Ramos (cell line): Measurements from ENCODE around the gene XXYLT1.

Experiments used
- in situ Hi-C: fragments of 300-500 bp; cut with MboI; formaldehyde crosslinking; loops from one replicate; pipeline ENCODE4 v1.14.3; 2022; ENCODE audit warnings: low sequenced_read_pairs; ENCODE audit not compliant: unreplicated experiment

The XXYLT1 gene

DNA sequence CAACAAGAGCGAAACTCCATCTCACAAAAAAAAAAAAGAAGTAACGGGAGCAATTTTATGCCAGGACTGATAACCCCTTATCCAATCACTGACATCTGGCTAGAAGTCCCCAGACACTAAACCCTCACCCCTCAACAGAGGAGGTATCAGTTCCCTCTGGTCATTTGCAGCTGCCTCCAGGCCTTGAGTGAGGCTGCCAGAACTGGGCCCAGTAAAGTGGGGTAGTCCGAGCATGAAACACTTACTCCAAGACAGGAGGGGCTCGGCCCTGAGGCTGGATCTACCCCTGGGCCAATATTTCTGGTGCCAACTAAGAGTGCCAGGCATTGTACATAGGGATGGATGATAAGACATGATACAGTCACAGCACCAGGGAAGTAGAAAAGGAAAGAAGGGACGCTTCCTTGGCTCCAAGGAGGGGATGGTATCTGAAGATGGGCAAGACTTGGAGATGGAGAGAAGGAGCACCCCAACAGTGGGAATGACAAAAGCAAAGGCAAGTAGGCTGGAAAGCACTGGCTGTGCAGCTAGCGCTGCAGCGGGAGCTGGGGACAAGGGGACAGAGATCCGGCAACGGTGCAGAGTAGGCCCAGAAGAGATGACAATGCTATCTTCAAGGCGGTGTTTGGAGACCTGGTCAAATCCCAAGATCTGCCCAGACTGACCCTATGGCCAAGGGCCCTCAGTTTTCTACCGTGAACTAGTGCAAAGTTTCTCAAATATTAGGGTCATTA, 2.2 kb downstream of the XXYLT1 start:
- in situ Hi-C loops: loop anchor here (5.0 kb wide), 2 partner anchors 266 to 581 kb away; partner anchors contain the start of gene FAM43A

DNA sequence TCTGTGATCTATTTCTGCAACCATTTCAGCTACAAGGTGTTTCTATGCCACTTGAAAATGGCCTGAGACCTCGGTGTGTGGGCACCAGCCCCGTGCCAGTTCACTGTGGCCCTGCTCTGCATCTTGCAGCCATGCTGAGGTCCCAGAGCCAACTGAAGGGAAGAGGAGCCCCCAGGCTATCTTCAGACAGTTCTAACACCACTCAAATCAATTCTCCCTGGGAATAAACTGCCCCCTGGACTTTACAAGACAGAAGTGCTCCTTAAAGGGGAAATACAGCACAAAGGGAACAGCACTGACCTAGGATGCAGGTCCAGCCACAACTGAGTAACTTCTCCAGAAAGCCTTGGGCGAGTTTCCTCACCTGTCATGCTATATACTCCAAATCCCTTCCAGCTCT, 3.9 kb downstream of the XXYLT1 start:
- in situ Hi-C loops: loop anchor here (5.0 kb wide), 2 partner anchors 265 to 580 kb away; partner anchors contain the start of gene FAM43A

DNA sequence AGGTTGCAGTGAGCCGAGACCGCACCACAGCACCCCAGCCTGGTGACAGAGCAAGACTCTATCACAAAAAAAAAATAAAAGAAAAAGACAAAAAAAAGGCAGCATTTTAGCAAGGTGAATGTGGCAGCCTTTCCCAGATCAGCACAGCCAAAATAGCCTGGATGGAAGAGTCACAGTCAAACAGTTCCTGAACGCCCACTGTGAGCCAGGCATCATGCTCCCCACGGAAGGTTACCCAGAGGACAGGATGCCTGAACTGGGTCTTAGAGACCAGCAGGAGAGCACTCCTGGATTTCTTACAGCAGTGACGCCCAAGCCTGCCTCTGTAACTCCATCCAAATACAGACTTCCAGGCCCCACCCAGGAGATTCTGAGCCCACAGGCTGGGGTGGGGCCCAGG, 4.5 kb downstream of the XXYLT1 start:
- in situ Hi-C loops: loop anchor here (5.0 kb wide), 2 partner anchors 264 to 579 kb away; partner anchors contain the start of gene FAM43A

DNA sequence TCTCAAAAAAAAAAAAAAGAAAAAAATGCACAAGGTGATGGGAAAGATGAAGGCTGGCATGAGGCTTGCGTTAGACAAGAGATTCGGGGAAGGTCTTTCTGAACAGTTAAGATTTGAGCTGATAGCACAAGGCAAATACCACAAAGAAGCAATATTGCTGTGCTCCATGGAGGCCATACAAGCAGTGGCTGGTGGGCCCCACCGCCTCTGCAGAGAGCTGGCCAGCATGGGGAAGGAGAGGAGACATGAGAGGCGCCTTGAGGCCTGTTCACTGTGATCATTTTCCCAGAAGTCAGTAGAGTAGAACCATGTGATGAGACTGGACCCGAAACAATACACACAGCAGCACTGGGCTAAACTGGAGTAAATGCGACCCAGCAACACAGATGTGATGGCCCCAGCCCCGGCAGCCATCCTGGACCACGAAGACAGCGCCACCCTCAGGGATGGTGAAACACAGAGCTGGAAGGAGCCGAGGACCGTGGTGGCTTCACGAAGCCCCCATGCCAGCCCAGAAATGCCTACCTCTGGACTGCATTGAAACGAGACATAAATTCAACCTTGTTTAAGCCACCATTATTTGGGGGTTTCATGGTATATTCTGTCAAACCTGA, 5.5 kb downstream of the XXYLT1 start:
- in situ Hi-C loops: loop anchor here (5.0 kb wide), 2 partner anchors 263 to 578 kb away; partner anchors contain the start of gene FAM43A

DNA sequence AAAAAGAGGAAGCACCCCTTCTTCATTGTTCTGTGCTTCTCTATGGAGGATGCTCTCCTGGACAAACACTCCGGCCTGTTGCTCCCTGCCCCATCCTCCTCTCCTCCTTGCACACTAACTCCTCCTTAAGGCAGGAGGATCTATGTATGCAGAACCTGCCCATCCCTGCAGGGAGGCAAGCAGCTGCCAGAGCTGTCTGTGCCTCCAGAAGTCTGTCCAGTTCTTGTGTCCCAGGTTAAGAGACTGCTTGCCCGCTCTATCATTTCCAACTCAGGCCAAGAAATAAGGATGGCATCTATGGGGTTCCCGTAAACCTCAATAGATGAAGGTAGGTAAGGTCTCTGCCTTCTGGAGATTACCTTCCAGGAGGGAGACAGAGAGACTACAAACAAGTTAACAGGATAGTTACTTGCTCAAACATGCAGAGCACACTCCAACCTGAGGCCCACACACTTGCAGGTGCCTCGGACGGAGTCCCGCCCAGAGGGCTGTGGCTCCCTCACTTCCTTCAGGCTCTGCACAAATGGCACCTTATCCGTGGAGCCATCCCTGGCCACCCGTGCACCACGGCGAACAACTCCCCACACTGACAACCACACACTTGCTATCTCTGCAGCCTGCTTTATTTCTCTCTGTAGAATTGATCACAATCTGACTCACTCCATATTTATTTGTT, 6.9 kb downstream of the XXYLT1 start:
- in situ Hi-C loops: no loop called here

DNA sequence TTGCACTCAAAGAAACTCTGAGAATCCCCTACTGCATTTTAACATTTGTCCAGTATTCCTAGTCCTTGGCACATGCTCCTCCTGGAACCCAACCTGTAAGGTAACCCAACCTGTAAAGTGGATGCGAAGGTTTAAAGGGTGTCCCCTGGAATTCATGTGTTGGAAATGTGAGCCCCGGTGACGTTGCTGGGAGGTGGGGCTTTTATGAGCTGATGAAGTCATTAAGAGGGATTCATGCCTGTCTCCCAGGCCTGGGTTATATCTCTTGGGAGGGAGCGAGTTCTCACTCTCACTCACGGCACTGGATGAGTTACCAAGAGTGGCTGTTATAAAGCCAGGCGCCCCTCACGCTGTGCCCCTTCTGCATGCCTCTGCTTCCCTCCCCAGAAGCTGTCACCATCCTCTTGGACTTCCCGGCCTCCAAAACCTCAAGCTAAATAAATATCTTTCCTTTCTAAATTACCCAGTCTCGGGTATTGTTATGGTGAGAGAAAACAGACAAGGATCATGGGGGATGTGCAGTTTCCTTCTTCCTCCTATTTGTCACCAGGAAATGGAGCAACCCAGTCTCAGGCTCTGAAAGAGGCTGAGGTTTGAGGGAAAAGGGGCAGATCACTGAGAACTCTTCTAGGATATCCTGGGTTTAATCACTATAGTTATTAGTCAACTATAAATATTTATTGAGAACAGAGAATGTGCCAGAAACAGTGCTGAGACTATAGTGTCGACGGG, 7.6 kb downstream of the XXYLT1 start:
- in situ Hi-C loops: no loop called here

DNA sequence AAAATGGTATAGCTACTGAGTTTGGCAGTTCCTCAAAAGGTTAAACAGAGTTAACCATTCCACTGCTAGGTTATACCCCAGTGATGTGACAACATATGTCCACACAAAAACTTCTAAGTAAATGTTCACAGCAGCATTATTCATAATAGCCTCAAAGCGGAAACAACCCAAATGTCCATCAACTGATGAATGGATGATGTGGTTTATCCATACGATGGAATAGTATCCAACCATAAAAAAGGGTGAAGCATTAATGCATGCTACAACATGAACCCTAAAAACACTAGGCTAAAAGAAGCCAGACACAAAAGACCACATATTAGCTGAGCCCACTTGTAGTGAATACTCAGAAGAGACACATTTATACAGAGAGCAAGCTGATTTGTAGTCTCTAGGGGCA, 9.0 kb downstream of the XXYLT1 start:
- in situ Hi-C loops: no loop called here

DNA sequence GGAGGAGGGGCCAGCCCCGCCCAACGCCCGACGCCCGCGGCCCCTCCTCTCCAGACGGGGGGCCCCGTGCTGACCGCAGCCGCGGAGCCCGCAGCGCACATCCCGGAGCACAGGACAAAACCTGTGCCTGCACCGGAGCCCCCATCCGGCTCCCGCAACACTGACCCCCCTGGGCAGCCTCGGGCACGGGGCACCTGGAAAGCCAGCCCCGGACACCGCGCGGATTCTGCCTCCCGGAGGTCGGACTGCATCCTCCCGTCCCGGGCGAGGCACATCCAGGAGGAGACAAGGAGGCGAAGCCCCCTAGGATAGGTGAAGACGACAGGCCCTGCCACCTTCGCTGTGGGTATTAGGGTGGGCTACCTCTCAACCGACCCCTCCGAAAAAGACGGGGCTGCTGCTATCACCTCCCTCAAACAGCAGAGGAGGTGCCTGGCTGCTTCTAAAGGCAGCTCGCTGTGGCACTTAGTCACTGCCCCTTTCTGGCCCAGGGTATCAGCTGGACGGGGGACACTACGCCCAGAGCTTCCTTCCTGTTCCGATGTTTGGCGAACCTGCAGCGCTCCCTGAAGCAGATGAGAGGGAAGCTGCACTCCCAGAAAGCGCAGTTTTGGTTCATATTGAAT, 10.6 kb downstream of the XXYLT1 start:
- in situ Hi-C loops: no loop called here

DNA sequence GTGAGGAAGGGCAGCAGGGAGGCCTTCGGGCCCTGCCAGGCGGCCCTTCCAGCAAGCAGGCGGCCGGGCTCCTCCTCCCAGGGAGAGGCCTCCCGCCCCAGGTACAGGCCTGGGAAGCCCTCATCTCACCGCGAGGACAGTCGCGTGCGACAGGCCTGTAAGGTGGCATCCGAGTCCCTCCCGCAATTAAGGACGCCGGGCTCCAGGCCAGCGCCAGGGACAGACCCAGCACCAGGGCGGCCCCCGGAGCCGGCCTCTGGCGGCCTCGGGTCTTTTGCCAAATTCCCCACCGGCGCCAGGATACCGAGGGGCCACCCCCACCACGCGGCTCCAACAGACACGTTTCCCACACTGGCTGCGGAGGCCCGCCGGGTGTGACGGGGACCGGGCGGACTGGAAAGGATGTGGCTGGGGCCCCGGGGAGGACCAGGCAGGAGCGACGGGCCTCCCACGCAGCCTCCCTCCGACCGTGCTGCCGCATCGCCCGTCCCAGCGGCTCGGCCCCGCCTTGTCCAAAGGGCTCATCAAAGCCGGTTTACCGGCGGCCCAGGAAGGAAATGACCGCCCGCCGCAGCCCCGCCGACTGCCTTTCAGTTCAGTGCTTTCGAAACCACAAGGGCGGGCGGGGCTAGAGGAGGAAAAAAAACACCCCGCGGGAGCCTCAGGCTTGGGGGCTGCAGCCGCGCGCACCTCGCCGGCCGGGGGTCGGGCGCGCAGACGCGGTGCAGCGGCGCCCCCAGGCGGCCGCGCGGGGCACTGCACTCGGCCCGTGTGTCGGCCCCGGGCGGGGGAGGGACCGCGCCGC, 11.3 kb downstream of the XXYLT1 start:
- in situ Hi-C loops: loop anchor here (5.0 kb wide), 1 partner anchor 102 kb away; no protein-coding TSS in a partner anchor

DNA sequence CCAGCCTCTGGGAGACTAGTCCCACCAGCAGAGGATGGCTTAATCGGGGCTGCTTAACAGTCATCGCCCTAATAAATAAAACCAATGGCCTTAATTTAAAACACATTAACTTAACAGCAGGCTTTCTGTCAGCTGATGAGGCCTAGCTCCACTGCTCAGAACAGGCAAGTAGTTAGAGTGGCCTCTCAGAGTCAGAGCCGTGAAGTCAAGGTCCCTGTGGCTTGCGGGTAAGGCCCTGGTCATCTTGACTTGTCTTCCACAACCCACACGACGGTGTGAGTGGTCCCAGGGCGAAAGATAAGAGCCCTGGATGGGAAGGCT, 11.8 kb downstream of the XXYLT1 start:
- in situ Hi-C loops: loop anchor here (5.0 kb wide), 1 partner anchor 102 kb away; no protein-coding TSS in a partner anchor

DNA sequence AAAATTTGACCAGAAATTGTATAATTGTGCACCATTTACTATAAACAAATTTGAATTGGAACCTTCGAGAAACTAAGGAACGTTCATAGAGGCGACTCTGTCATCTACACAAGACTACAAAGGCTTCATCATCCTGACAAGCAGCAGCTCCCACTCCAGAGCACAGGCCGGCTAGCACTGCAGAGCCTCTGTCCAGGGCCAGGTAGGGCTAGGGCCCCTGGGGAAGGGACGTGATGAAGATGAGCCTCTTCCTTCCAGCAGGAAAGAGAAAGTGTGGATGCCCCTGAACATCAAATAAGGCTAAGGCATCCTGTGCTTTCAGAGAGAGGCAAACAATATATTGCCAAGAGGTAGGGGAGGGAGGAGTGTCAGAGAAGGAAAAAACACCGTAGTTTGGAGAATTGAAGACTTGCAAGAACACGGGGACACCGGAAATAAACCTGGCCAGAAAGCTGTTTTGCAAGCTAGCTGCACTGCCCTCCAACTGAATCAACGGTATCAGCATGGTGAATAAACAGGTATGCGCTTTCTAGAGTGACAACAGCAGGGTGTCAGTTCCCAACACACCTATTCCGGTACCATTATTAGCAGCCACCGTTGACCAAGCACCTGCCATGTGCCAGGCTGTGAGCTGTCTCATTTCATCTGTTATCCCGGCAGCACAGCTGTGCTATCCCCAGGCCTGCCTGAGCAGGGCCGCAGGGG, 12.4 kb downstream of the XXYLT1 start:
- in situ Hi-C loops: loop anchor here (5.0 kb wide), 1 partner anchor 101 kb away; no protein-coding TSS in a partner anchor

DNA sequence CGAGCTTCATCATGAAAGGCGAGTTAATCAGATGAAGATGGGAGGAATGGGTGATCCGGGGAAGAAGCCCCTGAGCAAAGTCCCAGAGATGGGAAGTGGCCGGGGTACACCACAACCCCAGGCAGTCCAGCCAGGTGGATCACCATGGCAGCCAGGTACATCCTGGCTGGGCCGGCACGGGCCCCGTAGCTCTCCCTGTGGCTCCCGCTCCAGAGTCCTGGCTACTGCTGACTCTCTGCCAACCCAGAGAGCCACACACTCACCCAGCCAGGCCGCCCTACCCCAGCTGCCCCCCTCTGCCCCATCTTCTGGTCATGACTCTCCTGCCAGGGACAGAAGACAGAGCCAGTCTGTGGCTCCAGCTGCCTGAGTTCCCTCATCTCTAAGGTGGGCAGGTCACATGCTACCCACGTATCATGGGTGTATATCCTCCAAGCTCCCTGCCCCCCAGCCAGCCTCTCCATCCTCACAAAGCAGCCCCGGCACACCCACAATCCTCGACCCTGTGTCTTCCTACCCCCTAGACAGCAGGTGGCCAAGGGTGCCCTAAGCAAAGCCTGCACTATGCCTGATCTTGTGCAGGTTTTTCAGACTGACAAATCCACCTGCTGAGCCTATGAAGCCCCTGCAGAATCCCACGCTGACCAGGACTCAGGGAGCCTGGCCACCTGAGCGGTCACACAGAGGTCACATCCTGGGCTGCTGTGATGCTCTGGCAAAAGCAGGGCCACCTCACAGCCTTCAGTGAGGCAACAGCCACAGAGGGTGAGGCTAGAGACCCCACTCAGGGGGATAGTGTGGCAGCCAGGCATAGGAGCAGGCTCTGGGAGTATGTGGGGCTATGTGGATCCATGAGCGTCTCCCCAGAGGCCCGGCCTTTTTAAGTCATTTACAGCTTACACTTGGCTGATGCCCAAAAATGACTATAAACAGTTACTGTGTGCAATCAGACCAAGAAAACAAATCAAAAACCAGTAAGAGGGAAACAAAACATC, 13.2 kb downstream of the XXYLT1 start:
- in situ Hi-C loops: loop anchor here (5.0 kb wide), 1 partner anchor 100 kb away; no protein-coding TSS in a partner anchor

DNA sequence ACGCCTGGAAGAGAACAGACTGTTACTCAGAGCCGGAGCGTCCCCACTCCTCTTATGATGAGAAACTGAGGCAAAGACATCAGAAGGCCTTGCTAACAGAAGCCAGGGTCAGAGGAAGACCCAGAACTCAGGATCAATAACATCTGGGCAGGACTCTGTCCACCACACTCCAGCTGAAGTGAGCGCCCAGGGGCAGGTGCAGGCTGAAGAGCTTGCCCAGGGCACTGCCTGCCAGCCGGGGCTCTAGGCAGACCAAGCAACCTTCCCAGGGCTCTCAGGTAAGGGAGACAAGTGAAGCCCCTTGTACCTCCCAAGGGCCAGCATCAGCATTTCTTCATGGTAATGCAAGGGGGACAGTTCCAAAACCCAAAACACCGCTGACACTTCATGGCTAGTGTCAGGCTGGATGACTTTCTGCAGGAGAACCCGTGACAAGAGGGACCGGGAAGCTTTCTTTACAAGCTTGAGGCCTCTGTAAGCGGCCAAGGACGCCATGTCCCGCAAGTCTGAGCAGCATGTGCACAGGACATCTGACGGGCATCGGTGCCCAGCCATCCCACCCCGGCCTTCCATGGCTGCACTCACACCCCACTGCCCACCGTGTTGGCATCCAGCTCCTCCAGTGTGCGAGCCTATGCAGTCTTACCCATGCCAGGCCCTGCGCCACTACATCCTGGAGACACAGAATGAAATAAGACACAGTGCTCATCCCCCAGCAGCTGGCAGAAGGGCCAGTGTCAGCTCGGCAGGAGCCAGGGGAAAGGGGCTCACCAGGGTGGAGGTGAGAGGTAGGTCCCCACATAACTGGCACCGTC, 14.1 kb downstream of the XXYLT1 start:
- in situ Hi-C loops: loop anchor here (5.0 kb wide), 1 partner anchor 100 kb away; no protein-coding TSS in a partner anchor

DNA sequence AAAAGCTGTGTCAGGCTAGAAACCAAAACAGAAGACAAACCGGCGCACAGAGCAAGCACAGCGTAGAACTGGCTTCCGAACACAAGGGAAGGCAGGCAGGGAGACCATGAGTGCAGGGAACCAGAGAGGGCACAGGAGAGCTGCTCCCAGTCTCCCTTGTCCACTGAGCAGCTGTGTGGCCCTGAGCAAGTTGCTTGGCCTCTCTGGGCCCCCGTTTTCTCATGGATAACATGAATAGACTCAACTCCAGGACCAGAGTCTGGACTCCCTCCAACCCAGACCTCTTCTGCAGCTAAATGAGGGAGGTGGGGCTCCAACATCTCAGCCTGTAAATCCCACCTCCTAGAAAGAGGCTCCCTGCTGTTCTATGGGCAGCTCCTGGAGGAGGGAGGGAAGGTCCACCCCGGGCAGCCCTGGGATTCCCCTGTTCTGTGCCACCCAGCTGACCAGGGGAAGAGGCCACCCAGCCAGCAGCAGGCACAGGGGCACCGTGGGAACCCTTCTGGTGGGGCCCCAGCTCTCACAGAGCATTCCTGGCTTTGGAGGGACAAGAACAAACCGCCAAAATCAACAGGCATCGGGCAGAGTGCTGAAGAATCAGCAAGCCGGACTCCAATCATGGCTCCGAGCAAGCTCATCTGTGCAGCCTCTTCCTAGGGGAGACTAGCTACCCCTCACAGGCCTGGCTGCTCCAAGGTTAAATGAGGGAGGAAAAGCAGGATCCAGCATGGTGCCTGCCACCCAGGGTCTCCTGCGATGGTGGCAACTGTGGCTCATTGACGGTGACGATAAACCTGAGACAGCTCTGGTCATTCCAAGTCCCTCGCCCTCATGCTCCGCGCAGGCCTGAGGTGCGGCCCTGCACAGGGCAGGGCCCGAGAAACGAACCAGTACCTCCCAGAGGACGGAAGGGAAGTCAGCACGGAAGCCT, 15.1 kb downstream of the XXYLT1 start:
- in situ Hi-C loops: loop anchor here (5.0 kb wide), 1 partner anchor 99 kb away; no protein-coding TSS in a partner anchor

DNA sequence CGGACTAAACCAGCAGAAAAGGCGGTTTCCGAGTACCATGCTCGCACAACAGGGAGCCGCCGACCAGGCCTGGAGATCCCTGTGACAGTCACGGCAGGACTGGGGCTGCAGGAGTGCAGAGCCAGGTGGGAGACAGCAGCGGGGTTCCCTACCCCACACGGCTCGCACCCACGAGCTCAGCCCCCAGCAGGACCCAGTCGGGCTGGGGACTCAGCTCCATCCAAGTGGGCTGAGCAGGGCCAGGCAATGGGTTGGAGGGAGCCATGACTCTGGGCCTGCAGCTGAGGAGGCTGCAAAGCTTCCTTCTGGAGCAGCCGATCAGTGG, 15.8 kb downstream of the XXYLT1 start:
- in situ Hi-C loops: loop anchor here (5.0 kb wide), 1 partner anchor 98 kb away; no protein-coding TSS in a partner anchor
